C4-2B (cell line): Measurements from ENCODE around the gene NLRC5.

ENCODE experiments used
- H3K27ac ChIP-seq: fragments of 450-650 bp; 2 replicates; pipeline ENCODE4 v1.5.1; 2017
- CTCF ChIP-seq: fragments of 450-650 bp; conservative IDR thresholded peaks from 2 replicates; pipeline ENCODE4 v1.5.1; 2017; ENCODE audit warnings: mild to moderate bottlenecking
- ZFX ChIP-seq: fragments of 450-650 bp; IDR thresholded peaks from 2 replicates; pipeline ENCODE4 v1.6.1; 2017

Gene NLRC5

GRCh38 chr16:57023541-57024249 is 34.3 kb downstream of the NLRC5 start:
- TF ChIP-seq ZFX (no peak), CTCF (no peak)
- H3K27ac ChIP-seq: no peak overlapping the region

GRCh38 chr16:57024894-57025680 is 35.7 kb downstream of the NLRC5 start:
- TF ChIP-seq ZFX (no peak), CTCF (no peak)
- H3K27ac ChIP-seq: no peak overlapping the region

GRCh38 chr16:57025941-57026777 is 36.8 kb downstream of the NLRC5 start:
- TF ChIP-seq CTCF (no peak), ZFX (no peak)
- no peak overlapping the region for H3K27ac ChIP-seq

- no peak overlapping the region for H3K27ac ChIP-seq
- TF ChIP-seq ZFX (no peak), CTCF (no peak)
These were observed 37.4 kb downstream of the NLRC5 start for GRCh38 chr16:57026778-57027062.

- TF ChIP-seq CTCF (no peak), ZFX (no peak)
These were observed 37.7 kb downstream of the NLRC5 start for GRCh38 chr16:57027067-57027466.

GRCh38 chr16:57028086-57028485 is 38.7 kb downstream of the NLRC5 start:
- H3K27ac ChIP-seq: no peak overlapping the region
- TF ChIP-seq ZFX (no peak), CTCF (no peak)

More at GRCh38 chr16:57027067-57027466, 37.7 kb downstream of the NLRC5 start:
- no peak overlapping the region for H3K27ac ChIP-seq
